A673 (cell line): ENCODE data around the gene SH2D6. TPM values are rescaled to one million over a fixed set of nuclear protein-coding genes. Genes with fewer than 3 reads are reported as not detected.

Source experiments
- BruUV-seq: library from RNA; stranded (reverse); fragments of 400-500 nt; replicated peaks from 2 replicates; lab custom pipeline; 2021; lab: Mats Ljungman, UMichigan
- CTCF ChIA-PET: fragments of 300-600 bp; sonication (Branson Sonifier 250); formaldehyde crosslinking; loops from one replicate; lab custom pipeline; 2022; ENCODE audit warnings: antibody characterized with exemption; lab: Charles Lee
- POLR2A ChIA-PET: fragments of 300-600 bp; sonication (Branson Sonifier 250); formaldehyde crosslinking; loops from one replicate; lab custom pipeline; 2022; ENCODE audit warnings: antibody characterized with exemption; ENCODE audit not compliant: low non-redundant PET; lab: Charles Lee
- DNase-seq: peaks from one replicate; pipeline ENCODE4 v3.0.0-alpha.2; 2015; ENCODE audit warnings: low spot score
- H3K27ac ChIP-seq: fragments of 200-600 bp; sonication (generic); 2 replicates; pipeline ENCODE4 v1.5.1; 2016; ENCODE audit warnings: mixed run types, low read depth, mild to moderate bottlenecking, mixed read lengths, antibody characterized with exemption, low read length; ENCODE audit not compliant: poor library complexity, severe bottlenecking
- H3K27me3 ChIP-seq: fragments of 200-600 bp; sonication (generic); replicated peaks from 2 replicates; pipeline ENCODE4 v1.6.1; 2017; ENCODE audit warnings: mixed run types, low read depth, mild to moderate bottlenecking, mixed read lengths, antibody characterized with exemption, low read length; ENCODE audit not compliant: insufficient read depth, poor library complexity
- H3K36me3 ChIP-seq: fragments of 200-600 bp; sonication (generic); 2 replicates; pipeline ENCODE4 v1.6.1; 2016; ENCODE audit warnings: mixed run types, mild to moderate bottlenecking, mixed read lengths, antibody characterized with exemption, low read length; ENCODE audit not compliant: insufficient read depth, poor library complexity, severe bottlenecking
- H3K4me1 ChIP-seq: fragments of 200-600 bp; sonication (generic); 2 replicates; pipeline ENCODE4 v1.6.1; 2017; ENCODE audit warnings: mixed run types, mild to moderate bottlenecking, mixed read lengths, antibody characterized with exemption, low read length; ENCODE audit not compliant: insufficient read depth, poor library complexity, severe bottlenecking
- H3K4me3 ChIP-seq: fragments of 200-600 bp; sonication (generic); 2 replicates; pipeline ENCODE4 v1.5.1; 2016; ENCODE audit warnings: low read depth, mixed run types, mild to moderate bottlenecking, mixed read lengths, low read length; ENCODE audit not compliant: poor library complexity, severe bottlenecking
- H3K9me3 ChIP-seq: fragments of 200-600 bp; sonication (generic); 2 replicates; pipeline ENCODE4 v1.6.1; 2016; ENCODE audit warnings: mixed run types, low read depth, mild to moderate bottlenecking, mixed read lengths, antibody characterized with exemption, low read length; ENCODE audit not compliant: poor library complexity, severe bottlenecking
- CTCF ChIP-seq: fragments of 300-800, 200-600 bp; sonication (generic); conservative IDR thresholded peaks from 2 replicates; pipeline ENCODE4 v1.5.1; 2017; ENCODE audit warnings: low read depth, mild to moderate bottlenecking, antibody characterized with exemption, low read length, moderate library complexity, mixed read lengths
- EZH2 ChIP-seq: fragments of 200-600 bp; sonication (generic); IDR thresholded peaks from 2 replicates; pipeline ENCODE4 v1.6.1; 2017; ENCODE audit warnings: borderline replicate concordance, low read depth, mild to moderate bottlenecking, mixed read lengths, antibody characterized with exemption, low read length; ENCODE audit not compliant: poor library complexity, severe bottlenecking
- intact Hi-C: fragments of 100-400 bp; cut with micrococcal nuclease; formaldehyde crosslinking; loops from one replicate; pipeline ENCODE4 v1.10.0; 2022; ENCODE audit not compliant: unreplicated experiment
- total RNA-seq: library from RNA; stranded (reverse); gene quantifications from 2 replicates; pipeline ENCODE4 v1.2.3, GENCODE V29; 2021

Gene SH2D6
- total RNA-seq, 1 experiment from 2014 or later, result 0.52 TPM

GRCh38 chr2:85468704-85469349 is 50.3 kb downstream of the SH2D6 start:
- TF ChIP-seq EZH2, result no peak
- no peak for TF ChIP-seq CTCF
- ChIA-PET CTCF (no interaction called here), POLR2A (no interaction called here)
- intact Hi-C loops, result no loop called here
- DNase-seq, result peak; percentile 51
- Histone ChIP-seq H3K36me3 (no peaks in the 10 kb centered on the region), H3K4me3 (no peak overlapping the region), H3K9me3 (no peaks in the 10 kb centered on the region), H3K4me1 (no peaks in the 10 kb centered on the region), H3K27ac (no peak overlapping the region), H3K27me3 (no peaks in the 10 kb centered on the region)
- no TSS peak for BruUV-seq

- intact Hi-C loops, result no loop called here
- no TSS peak for BruUV-seq
- H3K27me3 ChIP-seq, result no peaks in the 10 kb centered on the region
- CTCF ChIA-PET, result no interaction called here
- H3K9me3 ChIP-seq, result no peaks in the 10 kb centered on the region
- no peaks in the 10 kb centered on the region for H3K4me1 ChIP-seq
- POLR2A ChIA-PET, result no interaction called here
- DNase-seq, result no peak
- no peak for TF ChIP-seq EZH2
- no peak for TF ChIP-seq CTCF
- no peak overlapping the region for H3K4me3 ChIP-seq
- no peak overlapping the region for H3K27ac ChIP-seq
- H3K36me3 ChIP-seq, result no peaks in the 10 kb centered on the region
Observed at GRCh38 chr2:85470850-85471800, 52.6 kb downstream of the SH2D6 start.

- no peaks in the 10 kb centered on the region for H3K4me1 ChIP-seq
- ChIA-PET CTCF (no interaction called here), POLR2A (no interaction called here)
- no peaks in the 10 kb centered on the region for H3K36me3 ChIP-seq
- no peak overlapping the region for H3K27ac ChIP-seq
- H3K9me3 ChIP-seq, result no peaks in the 10 kb centered on the region
- H3K27me3 ChIP-seq, result no peaks in the 10 kb centered on the region
- BruUV-seq, result no TSS peak
- no peak for TF ChIP-seq CTCF
- TF ChIP-seq EZH2, result no peak
- intact Hi-C loops, result no loop called here
- no peak overlapping the region for H3K4me3 ChIP-seq
- no peak for DNase-seq
Observed at GRCh38 chr2:85472261-85472660, 53.7 kb downstream of the SH2D6 start.
